Ishikawa (cell line): ENCODE results near the gene TNF.

Experiments
- CREB1 ChIP-seq: IDR thresholded peaks from 2 replicates; pipeline ENCODE4 v1.6.1; 2012; ENCODE audit warnings: low read depth
- TF ChIP-seq, protein P1 (sequence below): IDR thresholded peaks from 2 replicates; pipeline ENCODE4 v1.6.1; 2012

DNA sequence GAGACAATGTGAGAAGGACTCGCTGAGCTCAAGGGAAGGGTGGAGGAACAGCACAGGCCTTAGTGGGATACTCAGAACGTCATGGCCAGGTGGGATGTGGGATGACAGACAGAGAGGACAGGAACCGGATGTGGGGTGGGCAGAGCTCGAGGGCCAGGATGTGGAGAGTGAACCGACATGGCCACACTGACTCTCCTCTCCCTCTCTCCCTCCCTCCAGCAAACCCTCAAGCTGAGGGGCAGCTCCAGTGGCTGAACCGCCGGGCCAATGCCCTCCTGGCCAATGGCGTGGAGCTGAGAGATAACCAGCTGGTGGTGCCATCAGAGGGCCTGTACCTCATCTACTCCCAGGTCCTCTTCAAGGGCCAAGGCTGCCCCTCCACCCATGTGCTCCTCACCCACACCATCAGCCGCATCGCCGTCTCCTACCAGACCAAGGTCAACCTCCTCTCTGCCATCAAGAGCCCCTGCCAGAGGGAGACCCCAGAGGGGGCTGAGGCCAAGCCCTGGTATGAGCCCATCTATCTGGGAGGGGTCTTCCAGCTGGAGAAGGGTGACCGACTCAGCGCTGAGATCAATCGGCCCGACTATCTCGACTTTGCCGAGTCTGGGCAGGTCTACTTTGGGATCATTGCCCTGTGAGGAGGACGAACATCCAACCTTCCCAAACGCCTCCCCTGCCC, 1.7 kb downstream of the TNF start:
- no peak for TF ChIP-seq CREB1
- TF ChIP-seq, protein P1, sequence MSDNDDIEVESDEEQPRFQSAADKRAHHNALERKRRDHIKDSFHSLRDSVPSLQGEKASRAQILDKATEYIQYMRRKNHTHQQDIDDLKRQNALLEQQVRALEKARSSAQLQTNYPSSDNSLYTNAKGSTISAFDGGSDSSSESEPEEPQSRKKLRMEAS, result no peak
